Fibroblast of lung (primary cell): ENCODE results near the gene TMEM250.

ENCODE experiments used
- EZH2 ChIP-seq: IDR thresholded peaks from 2 replicates; pipeline ENCODE4 v1.5.1; 2012; ENCODE audit warnings: low read length, control low read depth, mild to moderate bottlenecking; ENCODE audit errors: missing control alignments
- TF ChIP-seq, protein P1 (sequence below), 2 donors: IDR thresholded peaks in 1 of 2; conservative IDR thresholded peaks in 1 of 2; 1 replicate in 1 of 2; 2 replicates in 1 of 2; pipeline ENCODE4 v1.5.1; 2011 to 2012; ENCODE audit warnings: low read length in 2 of 2, control low read depth in 1 of 2, inconsistent platforms in 1 of 2, low read depth in 1 of 2, mild to moderate bottlenecking in 1 of 2

- TF ChIP-seq, protein P1, sequence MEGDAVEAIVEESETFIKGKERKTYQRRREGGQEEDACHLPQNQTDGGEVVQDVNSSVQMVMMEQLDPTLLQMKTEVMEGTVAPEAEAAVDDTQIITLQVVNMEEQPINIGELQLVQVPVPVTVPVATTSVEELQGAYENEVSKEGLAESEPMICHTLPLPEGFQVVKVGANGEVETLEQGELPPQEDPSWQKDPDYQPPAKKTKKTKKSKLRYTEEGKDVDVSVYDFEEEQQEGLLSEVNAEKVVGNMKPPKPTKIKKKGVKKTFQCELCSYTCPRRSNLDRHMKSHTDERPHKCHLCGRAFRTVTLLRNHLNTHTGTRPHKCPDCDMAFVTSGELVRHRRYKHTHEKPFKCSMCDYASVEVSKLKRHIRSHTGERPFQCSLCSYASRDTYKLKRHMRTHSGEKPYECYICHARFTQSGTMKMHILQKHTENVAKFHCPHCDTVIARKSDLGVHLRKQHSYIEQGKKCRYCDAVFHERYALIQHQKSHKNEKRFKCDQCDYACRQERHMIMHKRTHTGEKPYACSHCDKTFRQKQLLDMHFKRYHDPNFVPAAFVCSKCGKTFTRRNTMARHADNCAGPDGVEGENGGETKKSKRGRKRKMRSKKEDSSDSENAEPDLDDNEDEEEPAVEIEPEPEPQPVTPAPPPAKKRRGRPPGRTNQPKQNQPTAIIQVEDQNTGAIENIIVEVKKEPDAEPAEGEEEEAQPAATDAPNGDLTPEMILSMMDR (conservative IDR thresholded peaks at IDR 0.05 in 1 of 2, IDR thresholded peaks at IDR 0.05 in 1 of 2; ENCODE audit: low read depth in 1 of 2, low read length in 2 of 2) = no peak
- TF ChIP-seq EZH2 = no peak
Measured at GRCh38 chr9:136152543-136152866, 33.8 kb upstream of the TMEM250 start.
